ENCODE results near the gene SAMMSON. TPM values are rescaled to one million over a fixed set of nuclear protein-coding genes. Genes with fewer than 3 reads are reported as not detected.
A peak's percentile ranks its signal among the peaks of the same experiment; 100 is the strongest.

The SAMMSON gene
- under 1 TPM; 0.28 to 0.33 TPM for total RNA-seq
- long read RNA-seq, donor 1: 0 reads
- long read RNA-seq, donor 2, partial matches to known transcripts: 0 of 1 reads
- long read RNA-seq, donor 2, other reads (novel, unspliced or antisense): 1 of 1 reads

GRCh38 chr3:69999140-70000027 is at the start of gene SAMMSON:
Gene SAMMSON, plus strand, starts transcription at chr3:69999733.
- peak; percentile 64 for DNase-seq (ENCODE audit: low spot score)
- intact Hi-C loops (cut with DNase I): no loop called here

DNA sequence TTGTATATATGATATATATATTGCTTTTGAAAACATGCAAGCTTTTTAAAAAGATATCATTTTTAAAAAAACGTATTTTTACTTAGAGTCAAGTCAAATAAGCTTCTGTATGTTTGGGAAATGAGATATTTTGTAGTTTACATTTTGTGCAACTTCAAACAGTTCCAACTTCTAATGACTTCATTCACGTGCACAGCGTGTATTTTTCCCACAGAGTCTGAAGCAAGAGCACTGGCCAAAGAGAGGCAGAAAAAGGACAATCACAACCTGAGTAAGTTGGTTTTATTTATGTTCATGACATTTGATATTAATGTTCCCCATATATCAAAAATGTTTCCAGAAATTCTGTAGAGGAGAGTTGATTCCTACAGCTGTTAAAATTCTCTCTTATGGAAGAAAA is 47.9 kb upstream of the SAMMSON start:
- no peak for DNase-seq (ENCODE audit: low spot score)
- intact Hi-C loops (cut with DNase I): no loop called here

DNA sequence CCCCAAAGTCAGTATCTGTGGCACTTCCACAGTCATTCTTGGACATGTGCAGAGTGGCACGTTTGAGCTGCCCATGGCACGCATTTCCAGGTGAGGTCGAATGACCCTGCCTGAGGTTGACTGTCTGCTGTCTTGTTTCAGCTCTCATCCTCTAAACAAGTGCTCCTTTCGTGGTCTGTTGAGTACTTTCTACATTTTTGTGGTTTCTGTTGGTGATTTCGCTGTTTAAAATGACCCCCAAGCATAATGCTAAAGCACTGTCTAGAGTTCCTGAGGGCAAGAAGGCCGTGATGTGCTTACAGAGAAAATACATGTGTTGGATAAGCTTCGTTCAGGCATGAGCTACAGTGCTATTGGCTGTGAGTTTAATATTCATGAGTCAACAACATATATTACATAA is 40.0 kb upstream of the SAMMSON start:
- intact Hi-C loops (cut with DNase I): no loop called here
- DNase-seq (ENCODE audit: low spot score): no peak

GRCh38 chr3:69961706-69962439 is 37.7 kb upstream of the SAMMSON start:
- DNase-seq (ENCODE audit: low spot score): no peak
- intact Hi-C loops (cut with DNase I): no loop called here

GRCh38 chr3:69963643-69964042 is 35.9 kb upstream of the SAMMSON start:
- no peak for DNase-seq (ENCODE audit: low spot score)
- intact Hi-C loops (cut with DNase I): no loop called here

DNA sequence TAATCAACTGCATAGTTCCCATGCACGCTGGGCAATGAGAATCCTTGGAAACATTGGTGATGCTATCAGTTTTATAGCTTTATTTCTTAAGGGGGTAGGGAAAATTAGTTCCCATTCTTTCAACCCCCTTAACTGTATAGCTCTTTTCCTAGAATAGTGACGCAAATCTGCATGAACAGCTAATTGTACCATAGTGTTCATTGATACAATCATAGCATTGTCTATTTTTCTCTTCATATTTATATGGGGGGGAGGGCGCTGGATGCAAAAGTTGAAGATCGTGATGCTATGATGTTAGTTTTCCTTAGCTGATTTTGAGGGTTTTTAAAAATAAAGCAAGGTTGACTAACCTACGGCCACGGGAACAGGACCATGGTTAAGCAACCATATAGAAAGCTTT is 32.4 kb upstream of the SAMMSON start:
- DNase-seq (ENCODE audit: low spot score): no peak
- intact Hi-C loops (cut with DNase I): no loop called here

GRCh38 chr3:69970827-69971226 is 28.7 kb upstream of the SAMMSON start:
- DNase-seq (ENCODE audit: low spot score): no peak
- intact Hi-C loops (cut with DNase I): no loop called here

- intact Hi-C loops (cut with DNase I): no loop called here
- no peak for DNase-seq (ENCODE audit: low spot score)
These were observed 26.9 kb upstream of the SAMMSON start for GRCh38 chr3:69972672-69973071.

- intact Hi-C loops (cut with DNase I): no loop called here
- no peak for DNase-seq (ENCODE audit: low spot score)
These were observed 23.5 kb upstream of the SAMMSON start for GRCh38 chr3:69976021-69976420.

DNA sequence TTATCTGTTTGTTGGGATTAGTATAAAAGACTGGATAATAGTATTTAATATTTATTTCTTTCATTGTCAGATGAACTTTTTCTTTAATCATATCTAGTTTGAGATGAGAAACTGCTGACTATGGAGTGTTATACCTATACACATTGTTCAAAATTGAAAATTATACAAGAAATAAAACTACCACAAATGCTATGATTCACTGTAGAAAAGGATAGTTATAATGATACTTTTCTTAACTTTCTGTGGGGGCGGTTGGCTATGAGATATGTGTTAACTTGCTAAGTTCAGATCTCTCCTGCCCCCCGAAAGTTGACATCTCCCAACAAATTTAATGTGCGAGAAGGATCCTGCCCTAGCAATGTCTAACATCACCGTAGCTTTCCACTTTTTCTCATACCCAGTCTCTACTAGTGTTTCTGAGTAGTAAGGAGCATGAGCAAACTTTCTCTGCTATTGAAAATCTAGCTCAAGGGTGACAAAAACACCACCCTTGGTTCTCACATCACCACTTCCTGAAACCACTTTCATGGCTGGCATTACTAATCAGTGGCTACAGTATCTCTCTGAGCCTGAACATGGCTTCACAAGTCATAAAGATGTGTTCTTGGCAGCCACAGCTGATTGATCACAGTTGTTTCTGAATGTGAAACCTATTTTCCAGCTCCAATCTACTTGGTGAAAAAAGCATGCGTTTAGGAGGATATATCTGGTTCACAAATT is 15.8 kb upstream of the SAMMSON start:
- DNase-seq (ENCODE audit: low spot score): no peak
- intact Hi-C loops (cut with DNase I): no loop called here

DNA sequence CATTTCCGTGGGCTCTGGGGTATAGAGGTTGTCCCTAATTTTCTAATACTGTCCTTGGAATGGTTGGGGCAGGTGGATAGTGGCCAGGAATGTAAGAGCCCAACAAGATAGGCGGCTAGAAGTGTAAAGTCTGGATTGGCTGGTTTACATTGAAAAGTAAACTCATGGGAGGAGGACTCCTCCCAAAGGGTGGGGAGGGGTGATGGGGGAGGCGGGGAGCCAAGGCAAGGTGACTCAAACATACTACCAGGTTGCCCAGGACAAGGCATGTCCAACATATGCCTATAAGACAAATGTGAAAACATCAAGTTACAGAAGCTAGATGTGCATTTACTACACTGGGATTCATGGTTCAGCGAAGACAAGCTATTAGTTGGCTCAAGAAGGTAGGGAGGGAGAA is 14.3 kb upstream of the SAMMSON start:
- DNase-seq (ENCODE audit: low spot score): no peak
- intact Hi-C loops (cut with DNase I): no loop called here

- no peak for DNase-seq (ENCODE audit: low spot score)
- intact Hi-C loops (cut with DNase I): no loop called here
These were observed 13.1 kb upstream of the SAMMSON start for GRCh38 chr3:69986419-69986818.

GRCh38 chr3:69987833-69988232 is 11.7 kb upstream of the SAMMSON start:
- no peak for DNase-seq (ENCODE audit: low spot score)
- intact Hi-C loops (cut with DNase I): no loop called here

DNA sequence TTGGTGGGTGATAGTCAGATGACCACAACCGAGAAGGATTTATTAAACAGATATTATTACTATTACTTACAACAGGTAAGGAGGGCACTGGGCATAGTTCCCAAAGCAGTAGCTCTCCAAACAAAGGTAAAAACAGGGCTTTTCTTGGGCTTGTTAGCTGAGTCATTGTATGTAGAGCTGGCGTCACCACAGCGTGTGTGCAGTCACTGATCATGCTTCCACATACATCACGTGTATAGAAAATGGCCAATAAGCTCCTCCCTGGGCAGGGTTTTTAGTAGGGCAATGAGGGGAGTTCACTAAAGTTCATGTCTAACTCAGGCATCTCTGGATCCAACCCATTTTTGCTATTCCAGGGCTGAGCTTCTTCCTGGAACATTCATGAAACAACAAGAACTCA is 5.8 kb upstream of the SAMMSON start:
- intact Hi-C loops (cut with DNase I): no loop called here
- DNase-seq (ENCODE audit: low spot score): no peak

GRCh38 chr3:69994919-69995318 is 4.6 kb upstream of the SAMMSON start:
- intact Hi-C loops (cut with DNase I): no loop called here
- no peak for DNase-seq (ENCODE audit: low spot score)

DNA sequence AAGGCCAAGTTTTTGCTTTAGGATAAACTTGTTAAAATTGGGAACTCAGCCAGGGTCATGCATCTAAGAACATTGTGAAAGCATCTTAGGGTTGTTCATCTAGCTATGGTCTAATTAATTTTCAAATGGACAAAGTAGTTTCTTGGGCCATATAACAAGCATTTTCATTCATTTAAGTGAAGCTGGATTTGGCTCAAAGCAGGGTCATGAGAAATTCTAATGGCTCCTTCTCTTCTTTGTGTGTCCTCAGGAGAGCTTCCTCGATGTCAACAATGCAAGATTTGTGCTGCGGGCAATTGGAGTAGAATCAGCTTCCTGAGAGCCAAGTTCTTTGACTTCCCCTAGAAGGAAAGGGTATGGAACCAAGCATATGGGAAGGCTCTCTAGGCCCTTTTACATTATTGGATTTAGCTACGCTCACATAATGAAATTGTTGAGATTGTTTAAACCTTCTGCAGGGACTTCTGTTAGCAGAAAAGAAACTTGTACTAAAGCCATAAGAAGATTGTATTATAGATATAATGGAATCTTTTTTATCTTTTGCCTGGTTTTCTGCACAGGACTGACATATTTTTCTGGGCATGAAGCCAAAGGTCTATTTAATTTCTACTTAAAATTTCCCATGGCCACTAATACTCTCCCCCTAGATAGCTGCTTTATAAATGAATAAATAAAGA is 1.8 kb upstream of the SAMMSON start:
- intact Hi-C loops (cut with DNase I): no loop called here
- no peak for DNase-seq (ENCODE audit: low spot score)

GRCh38 chr3:69998759-69999139 is 784 bp upstream of the SAMMSON start:
- DNase-seq (ENCODE audit: low spot score): no peak
- intact Hi-C loops (cut with DNase I): no loop called here

DNA sequence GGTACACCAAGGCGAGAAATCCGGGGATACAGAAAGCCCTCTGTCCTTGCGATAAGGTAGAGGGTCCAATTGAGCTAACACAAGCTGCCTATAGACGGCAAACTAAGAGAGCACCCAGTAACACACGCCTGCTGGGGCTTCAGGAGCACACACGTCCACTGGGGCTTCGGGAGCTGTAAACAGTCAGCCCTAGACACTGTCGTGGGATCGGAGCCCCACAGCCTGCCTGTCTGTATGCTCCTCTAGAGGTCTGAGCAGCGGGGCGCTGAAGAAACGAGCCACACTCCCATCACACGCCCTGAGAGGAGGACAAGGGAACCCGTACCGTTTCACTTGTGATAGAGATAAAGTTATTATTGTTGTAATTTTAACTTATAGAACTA is 486 bp downstream of the SAMMSON start:
- DNase-seq (ENCODE audit: low spot score): no peak
- intact Hi-C loops (cut with DNase I): no loop called here

GRCh38 chr3:70000563-70001081 is 1.1 kb downstream of the SAMMSON start:
- no peak for DNase-seq (ENCODE audit: low spot score)
- intact Hi-C loops (cut with DNase I): no loop called here

All from posterior vena cava (tissue), 2 donors.